Fibroblast of lung (primary cell): ENCODE measurements around the gene ZDHHC8. TPM values are rescaled to one million over a fixed set of nuclear protein-coding genes. Genes with fewer than 3 reads are reported as not detected.

Source experiments
- DNase-seq, 2 donors: peaks; one replicate each; pipeline versions ENCODE4 v3.0.0 to v3.0.0-alpha.2; 2010; ENCODE audit warnings: low read depth in 2 of 2
- H2AFZ ChIP-seq: 2 replicates; pipeline ENCODE4 v1.5.1; 2012; ENCODE audit warnings: low read length, control low read depth, inconsistent platforms
- H3K27ac ChIP-seq: 2 replicates; pipeline ENCODE4 v1.5.1; 2011; ENCODE audit warnings: low read length, control low read depth; ENCODE audit not compliant: insufficient read depth
- H3K27me3 ChIP-seq: 2 replicates; pipeline ENCODE4 v1.5.1; 2011; ENCODE audit warnings: mild to moderate bottlenecking, low read length; ENCODE audit not compliant: control insufficient read depth, insufficient read depth
- H3K36me3 ChIP-seq: 2 replicates; pipeline ENCODE4 v1.5.1; 2011; ENCODE audit warnings: low read length; ENCODE audit not compliant: control insufficient read depth, insufficient read depth
- H3K4me1 ChIP-seq: 2 replicates; pipeline ENCODE4 v1.5.1; 2011; ENCODE audit warnings: low read length; ENCODE audit not compliant: control insufficient read depth, insufficient read depth; ENCODE audit errors: extremely low read depth
- H3K4me2 ChIP-seq: 2 replicates; pipeline ENCODE4 v1.5.1; 2011; ENCODE audit warnings: low read length, control low read depth; ENCODE audit not compliant: insufficient read depth; ENCODE audit errors: extremely low read depth
- H3K4me3 ChIP-seq, 4 experiments: fragments of 200-600 bp in 1 of 4; sonication (generic) in 1 of 4; replicated peaks in 1 of 4; 2 replicates each; pipeline ENCODE4 v1.5.1; 2011 to 2016; ENCODE audit warnings: low read length in 4 of 4, low read depth in 3 of 4, mild to moderate bottlenecking in 3 of 4, control low read depth in 2 of 4, inconsistent platforms in 1 of 4, mixed read lengths in 1 of 4; ENCODE audit not compliant: insufficient read depth in 1 of 4; ENCODE audit errors: control extremely low read depth in 1 of 4
- H3K79me2 ChIP-seq: 2 replicates; pipeline ENCODE4 v1.5.1; 2012; ENCODE audit warnings: mild to moderate bottlenecking, low read length, inconsistent platforms; ENCODE audit not compliant: control insufficient read depth, insufficient read depth
- H3K9ac ChIP-seq: 2 replicates; pipeline ENCODE4 v1.5.1; 2011; ENCODE audit warnings: mild to moderate bottlenecking, low read length, control low read depth; ENCODE audit not compliant: insufficient read depth
- H3K9me3 ChIP-seq: 2 replicates; pipeline ENCODE4 v1.5.1; 2012; ENCODE audit warnings: low read depth, low read length; ENCODE audit not compliant: control insufficient read depth, insufficient read depth
- H4K20me1 ChIP-seq: 2 replicates; pipeline ENCODE4 v1.5.1; 2011; ENCODE audit warnings: low read length; ENCODE audit not compliant: control insufficient read depth, insufficient read depth; ENCODE audit errors: extremely low read depth
- CTCF ChIP-seq, 2 donors: IDR thresholded peaks in 1 of 2; conservative IDR thresholded peaks in 1 of 2; 1 replicate in 1 of 2; 2 replicates in 1 of 2; pipeline ENCODE4 v1.5.1; 2011 to 2012; ENCODE audit warnings: low read length in 2 of 2, control low read depth in 1 of 2, inconsistent platforms in 1 of 2, low read depth in 1 of 2, mild to moderate bottlenecking in 1 of 2
- EZH2 ChIP-seq: IDR thresholded peaks from 2 replicates; pipeline ENCODE4 v1.5.1; 2012; ENCODE audit warnings: low read length, control low read depth, mild to moderate bottlenecking; ENCODE audit errors: missing control alignments
- polyA plus RNA-seq, 2 donors: library from polyadenylated mRNA; depleted of rRNA in 1 of 2; stranded (reverse) in 1 of 2; unstranded in 1 of 2; fragments of >200 nt; gene quantifications; 2 replicates each; pipeline ENCODE4 v1.2.1, GENCODE V29; 2011 to 2012; ENCODE audit warnings: missing spikeins in 1 of 2
- total RNA-seq: library from RNA; depleted of rRNA; stranded (reverse); fragments of >200 nt; gene quantifications from 2 replicates; pipeline ENCODE4 v1.2.1, GENCODE V29; 2014

The ZDHHC8 gene
- total and polyA plus RNA-seq, 2 donors (not counting 1 experiment from before 2014, with no cell fraction given): 6.6 to 26.2 TPM

- TF ChIP-seq CTCF (conservative IDR thresholded peaks at IDR 0.05 in 1 of 2, IDR thresholded peaks at IDR 0.05 in 1 of 2; ENCODE audit: low read depth in 1 of 2, low read length in 2 of 2): no peak
- TF ChIP-seq EZH2: no peak
- H3K9ac ChIP-seq: no peak overlapping the region
- H3K9me3 ChIP-seq: no peaks in the 10 kb centered on the region
- no peaks in the 10 kb centered on the region for H3K36me3 ChIP-seq
- H2AFZ ChIP-seq: no peak overlapping the region
- no peak for DNase-seq
- H3K4me1 ChIP-seq: no peaks in the 10 kb centered on the region
- H3K4me3 ChIP-seq: no peak overlapping the region
- H3K27ac ChIP-seq: no peak overlapping the region
- no peak overlapping the region for H3K4me2 ChIP-seq
- no peaks in the 10 kb centered on the region for H3K27me3 ChIP-seq
- H4K20me1 ChIP-seq: no peaks in the 10 kb centered on the region
- no peaks in the 10 kb centered on the region for H3K79me2 ChIP-seq
Measured at GRCh38 chr22:20177217-20177911, 45.8 kb downstream of the ZDHHC8 start.

GRCh38 chr22:20178075-20178914 is 46.7 kb downstream of the ZDHHC8 start:
- TF ChIP-seq EZH2 (no peak), CTCF (conservative IDR thresholded peaks at IDR 0.05 in 1 of 2, IDR thresholded peaks at IDR 0.05 in 1 of 2; ENCODE audit: low read depth in 1 of 2, low read length in 2 of 2) (no peak)
- H3K79me2 ChIP-seq: no peaks in the 10 kb centered on the region
- no peak overlapping the region for H3K27ac ChIP-seq

GRCh38 chr22:20178915-20179227 is 47.3 kb downstream of the ZDHHC8 start:
- Histone ChIP-seq H3K9me3 (no peaks in the 10 kb centered on the region), H3K79me2 (no peaks in the 10 kb centered on the region), H4K20me1 (no peaks in the 10 kb centered on the region), H3K27me3 (no peaks in the 10 kb centered on the region), H3K9ac (no peak overlapping the region), H2AFZ (no peak overlapping the region), H3K4me3 (no peak overlapping the region), H3K4me1 (no peaks in the 10 kb centered on the region), H3K36me3 (no peaks in the 10 kb centered on the region), H3K27ac (no peak overlapping the region), H3K4me2 (no peak overlapping the region)
- no peak for DNase-seq
- no peak for TF ChIP-seq EZH2
- no peak for TF ChIP-seq CTCF (conservative IDR thresholded peaks at IDR 0.05 in 1 of 2, IDR thresholded peaks at IDR 0.05 in 1 of 2; ENCODE audit: low read depth in 1 of 2, low read length in 2 of 2)

More at GRCh38 chr22:20178075-20178914, 46.7 kb downstream of the ZDHHC8 start:
- no peaks in the 10 kb centered on the region for H4K20me1 ChIP-seq
- no peaks in the 10 kb centered on the region for H3K27me3 ChIP-seq
- H3K9ac ChIP-seq: no peak overlapping the region
- no peak overlapping the region for H3K4me3 ChIP-seq
- no peak for DNase-seq
- H3K4me1 ChIP-seq: no peaks in the 10 kb centered on the region
- H2AFZ ChIP-seq: no peak overlapping the region
- no peak overlapping the region for H3K4me2 ChIP-seq
- H3K36me3 ChIP-seq: no peaks in the 10 kb centered on the region
- H3K9me3 ChIP-seq: no peaks in the 10 kb centered on the region
